ENCODE results near the gene GDF2.

The GDF2 gene

GRCh38 chr10:47354900-47355299 lies 32.6 kb downstream of the GDF2 start:
- TF ChIP-seq, protein P1, sequence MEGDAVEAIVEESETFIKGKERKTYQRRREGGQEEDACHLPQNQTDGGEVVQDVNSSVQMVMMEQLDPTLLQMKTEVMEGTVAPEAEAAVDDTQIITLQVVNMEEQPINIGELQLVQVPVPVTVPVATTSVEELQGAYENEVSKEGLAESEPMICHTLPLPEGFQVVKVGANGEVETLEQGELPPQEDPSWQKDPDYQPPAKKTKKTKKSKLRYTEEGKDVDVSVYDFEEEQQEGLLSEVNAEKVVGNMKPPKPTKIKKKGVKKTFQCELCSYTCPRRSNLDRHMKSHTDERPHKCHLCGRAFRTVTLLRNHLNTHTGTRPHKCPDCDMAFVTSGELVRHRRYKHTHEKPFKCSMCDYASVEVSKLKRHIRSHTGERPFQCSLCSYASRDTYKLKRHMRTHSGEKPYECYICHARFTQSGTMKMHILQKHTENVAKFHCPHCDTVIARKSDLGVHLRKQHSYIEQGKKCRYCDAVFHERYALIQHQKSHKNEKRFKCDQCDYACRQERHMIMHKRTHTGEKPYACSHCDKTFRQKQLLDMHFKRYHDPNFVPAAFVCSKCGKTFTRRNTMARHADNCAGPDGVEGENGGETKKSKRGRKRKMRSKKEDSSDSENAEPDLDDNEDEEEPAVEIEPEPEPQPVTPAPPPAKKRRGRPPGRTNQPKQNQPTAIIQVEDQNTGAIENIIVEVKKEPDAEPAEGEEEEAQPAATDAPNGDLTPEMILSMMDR (IDR thresholded peaks at IDR 0.05; ENCODE audit: low read depth, low read length, missing control alignments): no peak
- DNase-seq (ENCODE audit: extremely low read depth, low read depth): no peak
- no peak overlapping the region for H3K4me3 ChIP-seq (replicated peaks; ENCODE audit: low read depth, low read length)

- no peak for DNase-seq (ENCODE audit: extremely low read depth, low read depth)
- no peak overlapping the region for H3K4me3 ChIP-seq (replicated peaks; ENCODE audit: low read depth, low read length)
- TF ChIP-seq, protein P1 (IDR thresholded peaks at IDR 0.05; ENCODE audit: low read depth, low read length, missing control alignments): no peak
These were observed 34.5 kb downstream of the GDF2 start for GRCh38 chr10:47356708-47357107.

DNA sequence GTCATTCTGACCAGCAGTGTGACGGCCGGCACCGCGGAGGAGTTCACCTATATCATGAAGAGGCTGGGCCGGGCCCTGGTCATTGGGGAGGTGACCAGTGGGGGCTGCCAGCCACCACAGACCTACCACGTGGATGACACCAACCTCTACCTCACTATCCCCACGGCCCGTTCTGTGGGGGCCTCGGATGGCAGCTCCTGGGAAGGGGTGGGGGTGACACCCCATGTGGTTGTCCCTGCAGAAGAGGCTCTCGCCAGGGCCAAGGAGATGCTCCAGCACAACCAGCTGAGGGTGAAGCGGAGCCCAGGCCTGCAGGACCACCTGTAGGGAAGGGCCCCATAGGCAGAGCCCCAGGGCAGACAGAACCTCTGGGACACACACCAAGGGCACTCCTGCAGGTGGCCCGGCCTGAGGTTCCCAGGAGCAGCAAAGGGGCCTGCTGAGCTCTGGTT lies 34.9 kb downstream of the GDF2 start:
- TF ChIP-seq, protein P1 (IDR thresholded peaks at IDR 0.05; ENCODE audit: low read depth, low read length, missing control alignments): no peak
- no peak for DNase-seq (ENCODE audit: extremely low read depth, low read depth)
- no peak overlapping the region for H3K4me3 ChIP-seq (replicated peaks; ENCODE audit: low read depth, low read length)

DNA sequence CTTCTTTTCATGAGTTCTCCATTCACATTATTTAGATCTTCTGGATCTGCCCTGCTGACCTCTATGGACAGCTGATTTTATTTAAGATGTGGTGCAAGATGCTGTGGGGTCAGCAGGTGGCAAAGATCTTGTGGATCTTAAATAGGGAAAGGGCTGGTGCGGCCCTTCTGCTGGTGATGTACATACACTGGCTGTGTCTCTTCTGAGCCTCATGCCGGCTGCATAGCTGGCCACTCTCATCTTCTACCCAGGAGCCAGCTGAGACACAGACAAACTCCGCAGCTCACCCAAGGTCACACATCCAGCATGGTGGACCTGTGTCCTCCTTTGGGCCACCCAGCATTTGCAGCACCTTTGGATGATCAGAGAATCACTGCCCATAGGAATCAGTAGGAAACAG lies 35.7 kb downstream of the GDF2 start:
- H3K4me3 ChIP-seq (replicated peaks; ENCODE audit: low read depth, low read length): no peak overlapping the region
- TF ChIP-seq, protein P1 (IDR thresholded peaks at IDR 0.05; ENCODE audit: low read depth, low read length, missing control alignments): no peak
- no peak for DNase-seq (ENCODE audit: extremely low read depth, low read depth)

GRCh38 chr10:47358457-47358856 lies 36.2 kb downstream of the GDF2 start:
- H3K4me3 ChIP-seq (replicated peaks; ENCODE audit: low read depth, low read length): no peak overlapping the region
- TF ChIP-seq, protein P1 (IDR thresholded peaks at IDR 0.05; ENCODE audit: low read depth, low read length, missing control alignments): no peak
- DNase-seq (ENCODE audit: extremely low read depth, low read depth): no peak

DNA sequence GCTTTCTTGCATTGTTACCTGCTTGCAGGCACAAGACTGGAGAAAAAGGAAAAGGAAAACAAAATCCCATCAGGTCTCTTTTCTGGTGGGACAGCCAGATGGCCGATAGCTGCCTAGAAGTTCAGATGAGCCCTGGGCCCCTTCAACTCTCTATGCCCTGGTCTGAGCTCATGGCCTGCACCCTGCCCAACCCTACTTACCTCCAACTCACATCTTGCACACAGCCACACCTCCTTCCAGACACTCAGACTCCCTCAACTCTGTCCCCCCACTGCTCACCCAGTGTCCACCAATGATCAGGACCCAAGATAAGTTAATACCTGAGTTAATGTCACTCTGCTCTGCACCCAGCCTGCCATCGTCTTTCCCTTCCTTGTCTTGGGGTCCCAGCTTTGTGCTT lies 36.8 kb downstream of the GDF2 start:
- no peak overlapping the region for H3K4me3 ChIP-seq (replicated peaks; ENCODE audit: low read depth, low read length)
- no peak for DNase-seq (ENCODE audit: extremely low read depth, low read depth)

More for the DNA sequence above, 36.8 kb downstream of the GDF2 start:
- TF ChIP-seq, protein P1 (IDR thresholded peaks at IDR 0.05; ENCODE audit: low read depth, low read length, missing control alignments): no peak

Measured in HFF-Myc (cell line).